ENCODE measurements around the gene CTCFL. TPM values are rescaled to one million over a fixed set of nuclear protein-coding genes. Genes with fewer than 3 reads are reported as not detected.

CTCFL gene
- total RNA-seq, 3 donors from 2014 or later = 0.11 to 0.27 (median 0.15) TPM

DNA sequence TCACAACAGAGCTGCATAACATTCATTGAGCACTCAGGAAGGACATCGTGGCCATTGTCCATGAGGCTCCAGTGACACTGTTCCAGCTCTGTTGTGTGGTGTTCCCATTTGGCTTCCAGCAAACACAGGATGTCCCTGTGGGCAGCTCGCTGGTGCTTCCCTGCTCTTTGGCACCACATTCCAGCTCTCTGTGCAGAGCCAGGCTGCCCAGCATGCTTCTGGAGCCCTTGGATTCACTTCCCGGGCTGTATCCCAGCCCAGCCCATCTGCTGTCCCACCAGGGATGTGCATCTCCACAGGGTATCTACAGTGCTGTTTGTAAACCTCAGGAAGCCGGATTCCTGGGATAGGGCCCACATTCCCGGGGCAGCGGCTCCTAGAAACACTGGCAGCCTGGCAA is 57.2 kb downstream of the CTCFL start:
- DNase-seq (no peak), ATAC-seq (no peak)
- H3K27me3 Mint-ChIP-seq (ENCODE audit: low read depth) = no peaks in the 10 kb centered on the region

DNA sequence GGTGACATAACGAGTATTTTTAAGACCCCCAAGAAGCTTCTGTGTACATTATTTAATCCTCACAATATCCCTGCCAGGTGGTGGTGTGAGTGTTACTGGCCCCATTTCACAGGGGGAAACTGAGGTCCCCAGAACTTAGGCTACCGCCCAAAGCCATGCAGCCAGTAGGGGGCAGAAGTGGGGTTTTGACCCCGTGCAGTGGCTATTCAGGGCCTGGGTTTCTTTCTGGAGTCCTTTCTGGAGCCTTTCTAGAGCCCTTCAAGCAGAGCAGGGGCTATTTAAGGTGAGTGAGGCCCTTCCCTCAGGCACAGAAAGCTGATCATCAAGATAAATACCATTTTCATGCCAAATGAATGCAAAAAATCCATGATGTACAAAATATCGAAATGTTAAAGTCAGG is 59.0 kb downstream of the CTCFL start:
- H3K4me3 Mint-ChIP-seq = no peak overlapping the region
- no peaks in the 10 kb centered on the region for H3K27me3 Mint-ChIP-seq (ENCODE audit: low read depth)
- ATAC-seq = no peak

More for the DNA sequence above, 57.2 kb downstream of the CTCFL start:
- Mint-ChIP-seq H3K4me1 (ENCODE audit: low read depth) (no peaks in the 10 kb centered on the region), H3K36me3 (ENCODE audit: insufficient read depth) (no peaks in the 10 kb centered on the region), H3K9me3 (no peaks in the 10 kb centered on the region), H3K4me3 (no peak overlapping the region)

GRCh38 chr20:57465486-57465885 is 59.5 kb downstream of the CTCFL start:
- ATAC-seq = no peak
- H3K36me3 Mint-ChIP-seq (ENCODE audit: insufficient read depth) = no peaks in the 10 kb centered on the region
- no peak for DNase-seq
- no peaks in the 10 kb centered on the region for H3K9me3 Mint-ChIP-seq
- no peak overlapping the region for H3K4me3 Mint-ChIP-seq
- H3K4me1 Mint-ChIP-seq (ENCODE audit: low read depth) = no peaks in the 10 kb centered on the region
- no peaks in the 10 kb centered on the region for H3K27me3 Mint-ChIP-seq (ENCODE audit: low read depth)

More for the DNA sequence above, 59.0 kb downstream of the CTCFL start:
- no peaks in the 10 kb centered on the region for H3K36me3 Mint-ChIP-seq (ENCODE audit: insufficient read depth)
- DNase-seq = no peak
- no peaks in the 10 kb centered on the region for H3K4me1 Mint-ChIP-seq (ENCODE audit: low read depth)
- no peaks in the 10 kb centered on the region for H3K9me3 Mint-ChIP-seq

DNA sequence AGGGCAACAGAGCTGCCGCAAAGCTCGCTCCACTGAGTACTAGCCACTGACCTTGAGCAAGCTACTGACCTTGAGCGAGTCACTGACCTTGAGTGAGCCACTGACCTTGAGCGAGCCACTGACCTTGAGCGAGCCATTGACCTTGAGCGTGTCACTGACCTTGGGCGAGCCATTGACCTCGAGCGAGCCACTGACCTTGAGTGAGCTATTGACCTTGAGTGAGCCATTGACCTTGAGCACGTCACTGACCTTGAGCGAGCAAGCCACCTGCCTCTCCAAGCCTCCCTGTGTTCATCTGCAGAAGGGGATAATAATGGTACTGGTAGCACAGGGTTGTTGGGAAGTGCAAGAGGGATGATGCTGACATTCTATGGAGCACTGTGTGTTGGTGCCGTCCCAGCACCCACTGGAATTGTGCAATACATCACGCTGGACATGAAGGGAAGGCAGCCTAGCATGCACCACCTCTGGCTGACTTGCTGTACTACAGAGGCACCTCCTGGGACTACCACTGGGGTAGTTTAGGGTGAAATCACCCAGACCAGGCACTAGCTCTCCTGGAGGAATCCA is 60.2 kb downstream of the CTCFL start:
- ATAC-seq = no peak
- Mint-ChIP-seq H3K9me3 (no peaks in the 10 kb centered on the region), H3K4me3 (no peak overlapping the region), H3K27me3 (ENCODE audit: low read depth) (no peaks in the 10 kb centered on the region), H3K36me3 (ENCODE audit: insufficient read depth) (no peaks in the 10 kb centered on the region), H3K4me1 (ENCODE audit: low read depth) (no peaks in the 10 kb centered on the region)
- DNase-seq = no peak

- Mint-ChIP-seq H3K36me3 (ENCODE audit: insufficient read depth) (no peaks in the 10 kb centered on the region), H3K27me3 (ENCODE audit: low read depth) (no peaks in the 10 kb centered on the region), H3K4me1 (ENCODE audit: low read depth) (no peaks in the 10 kb centered on the region), H3K9me3 (no peaks in the 10 kb centered on the region), H3K4me3 (no peak overlapping the region)
- no peak for DNase-seq
- no peak for ATAC-seq
These were observed 62.2 kb downstream of the CTCFL start for GRCh38 chr20:57462781-57463180.

- no peak for ATAC-seq
- no peak for DNase-seq
- H3K4me3 Mint-ChIP-seq = no peak overlapping the region
- H3K36me3 Mint-ChIP-seq (ENCODE audit: insufficient read depth) = no peaks in the 10 kb centered on the region
- no peaks in the 10 kb centered on the region for H3K27me3 Mint-ChIP-seq (ENCODE audit: low read depth)
- no peaks in the 10 kb centered on the region for H3K4me1 Mint-ChIP-seq (ENCODE audit: low read depth)
- no peaks in the 10 kb centered on the region for H3K9me3 Mint-ChIP-seq
These were observed 63.2 kb downstream of the CTCFL start for GRCh38 chr20:57461726-57462125.

DNA sequence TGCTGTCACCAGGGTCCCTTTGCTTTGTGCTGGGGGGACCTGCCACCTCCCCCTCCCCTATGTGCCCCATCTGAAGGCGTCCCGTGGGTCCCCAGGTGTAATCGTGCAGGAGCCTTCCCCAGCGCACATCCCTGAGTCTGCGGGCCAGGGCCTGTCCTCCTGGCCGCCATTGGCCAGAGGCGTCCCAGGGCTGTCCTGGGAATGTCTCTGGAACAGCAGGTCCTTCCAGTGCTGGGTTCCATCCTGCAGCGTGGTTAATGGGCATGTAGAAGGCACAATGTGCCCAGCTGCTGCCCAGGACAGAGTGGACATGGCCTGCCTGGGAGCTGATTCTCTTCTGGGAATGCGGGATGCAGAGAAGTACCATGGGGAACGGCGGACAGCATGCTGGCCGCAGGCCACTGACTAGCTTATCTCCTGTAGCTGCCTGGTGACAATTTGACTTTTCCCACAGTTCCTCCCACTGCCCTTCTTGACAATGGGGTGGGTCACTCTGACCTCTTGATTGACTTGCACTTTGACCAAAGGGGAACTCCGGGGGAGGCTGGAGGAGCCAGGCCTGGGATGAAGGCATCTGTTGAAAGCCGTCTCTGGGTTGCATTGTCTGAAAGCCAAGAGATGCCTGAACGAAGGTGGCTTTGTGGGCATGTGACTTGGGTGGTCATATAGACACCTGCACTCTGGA is 64.0 kb downstream of the CTCFL start:
- Mint-ChIP-seq H3K36me3 (ENCODE audit: insufficient read depth) (no peaks in the 10 kb centered on the region), H3K4me3 (no peak overlapping the region)

GRCh38 chr20:57459897-57460296 is 65.0 kb downstream of the CTCFL start:
- no peaks in the 10 kb centered on the region for H3K27me3 Mint-ChIP-seq (ENCODE audit: low read depth)
- no peak overlapping the region for H3K4me3 Mint-ChIP-seq
- H3K4me1 Mint-ChIP-seq (ENCODE audit: low read depth) = no peaks in the 10 kb centered on the region
- no peaks in the 10 kb centered on the region for H3K36me3 Mint-ChIP-seq (ENCODE audit: insufficient read depth)
- no peaks in the 10 kb centered on the region for H3K9me3 Mint-ChIP-seq
- ATAC-seq = no peak
- DNase-seq = no peak

More for the DNA sequence above, 64.0 kb downstream of the CTCFL start:
- Mint-ChIP-seq H3K27me3 (ENCODE audit: low read depth) (no peaks in the 10 kb centered on the region), H3K9me3 (no peaks in the 10 kb centered on the region), H3K4me1 (ENCODE audit: low read depth) (no peaks in the 10 kb centered on the region)
- DNase-seq = no peak
- ATAC-seq = no peak

GRCh38 chr20:57459278-57459677 is 65.7 kb downstream of the CTCFL start:
- DNase-seq (no peak), ATAC-seq (no peak)
- Mint-ChIP-seq H3K4me3 (no peak overlapping the region), H3K4me1 (ENCODE audit: low read depth) (no peaks in the 10 kb centered on the region), H3K36me3 (ENCODE audit: insufficient read depth) (no peaks in the 10 kb centered on the region), H3K27me3 (ENCODE audit: low read depth) (no peaks in the 10 kb centered on the region), H3K9me3 (no peaks in the 10 kb centered on the region)

- no peaks in the 10 kb centered on the region for H3K9me3 Mint-ChIP-seq
- ATAC-seq (no peak), DNase-seq (no peak)
- no peaks in the 10 kb centered on the region for H3K27me3 Mint-ChIP-seq (ENCODE audit: low read depth)
- no peak overlapping the region for H3K4me3 Mint-ChIP-seq
- H3K36me3 Mint-ChIP-seq (ENCODE audit: insufficient read depth) = no peaks in the 10 kb centered on the region
- H3K4me1 Mint-ChIP-seq (ENCODE audit: low read depth) = no peaks in the 10 kb centered on the region
These were observed 66.4 kb downstream of the CTCFL start for GRCh38 chr20:57458400-57459160.

DNA sequence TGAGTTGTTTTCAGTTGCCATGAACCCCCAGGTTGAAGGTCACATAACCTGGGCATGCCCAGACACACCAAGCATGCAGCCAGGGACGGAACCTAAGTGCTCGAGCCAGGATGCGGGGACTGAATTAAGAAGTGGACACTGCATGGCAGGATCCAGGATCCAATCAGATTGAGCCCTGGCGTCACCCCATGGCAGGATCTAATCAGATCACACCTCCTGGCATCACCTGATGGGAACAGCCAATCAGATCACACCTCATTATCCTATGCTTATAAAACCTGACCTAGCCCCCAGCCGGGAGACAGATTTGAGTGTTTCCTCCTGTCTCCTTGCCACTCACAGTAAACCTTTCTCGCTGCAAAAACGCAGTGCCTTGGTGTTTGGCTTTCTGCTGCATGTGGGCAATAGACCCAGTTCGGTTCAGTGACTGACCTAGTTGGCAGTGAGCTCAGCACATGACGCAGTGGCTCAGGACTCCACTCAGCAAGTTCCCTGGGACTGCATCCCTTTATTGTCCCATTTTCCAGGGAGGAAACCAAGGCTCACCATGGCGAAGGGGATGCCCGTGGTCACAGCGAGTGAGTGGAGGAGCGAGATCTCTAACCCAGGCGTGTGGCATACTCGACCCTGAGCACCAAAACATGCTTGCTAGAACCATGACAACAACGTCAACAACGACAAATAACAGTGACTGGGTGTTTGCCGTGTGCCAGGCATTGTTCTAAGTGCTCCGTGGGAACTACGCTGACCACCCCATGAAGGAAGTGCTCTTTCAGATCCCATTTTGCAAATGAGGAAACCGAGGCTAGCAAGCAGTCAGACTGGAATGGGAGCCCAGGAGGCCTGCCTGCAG is 67.5 kb downstream of the CTCFL start:
- no peaks in the 10 kb centered on the region for H3K9me3 Mint-ChIP-seq
- no peak for ATAC-seq
- H3K27me3 Mint-ChIP-seq (ENCODE audit: low read depth) = no peaks in the 10 kb centered on the region
- H3K4me3 Mint-ChIP-seq = no peak overlapping the region
- no peaks in the 10 kb centered on the region for H3K36me3 Mint-ChIP-seq (ENCODE audit: insufficient read depth)
- no peak for DNase-seq
- H3K4me1 Mint-ChIP-seq (ENCODE audit: low read depth) = peaks cover 2% of the 10 kb centered on the region

GRCh38 chr20:57456116-57456515 is 68.8 kb downstream of the CTCFL start:
- Mint-ChIP-seq H3K4me1 (ENCODE audit: low read depth) (peaks cover 15% of the 10 kb centered on the region), H3K4me3 (no peak overlapping the region), H3K9me3 (no peaks in the 10 kb centered on the region), H3K27me3 (ENCODE audit: low read depth) (no peaks in the 10 kb centered on the region), H3K36me3 (ENCODE audit: insufficient read depth) (no peaks in the 10 kb centered on the region)
- DNase-seq = no peak
- ATAC-seq = no peak

- H3K36me3 Mint-ChIP-seq (ENCODE audit: insufficient read depth) = no peaks in the 10 kb centered on the region
- H3K27me3 Mint-ChIP-seq (ENCODE audit: low read depth) = no peaks in the 10 kb centered on the region
These were observed 69.6 kb downstream of the CTCFL start for GRCh38 chr20:57455386-57455785.

More at GRCh38 chr20:57455386-57455785, 69.6 kb downstream of the CTCFL start:
- Mint-ChIP-seq H3K4me3 (no peak overlapping the region), H3K9me3 (no peaks in the 10 kb centered on the region), H3K4me1 (ENCODE audit: low read depth) (peaks cover 22% of the 10 kb centered on the region)
- DNase-seq = no peak
- ATAC-seq = no peak
